ENCODE results near the gene SPATA4.

DNA sequence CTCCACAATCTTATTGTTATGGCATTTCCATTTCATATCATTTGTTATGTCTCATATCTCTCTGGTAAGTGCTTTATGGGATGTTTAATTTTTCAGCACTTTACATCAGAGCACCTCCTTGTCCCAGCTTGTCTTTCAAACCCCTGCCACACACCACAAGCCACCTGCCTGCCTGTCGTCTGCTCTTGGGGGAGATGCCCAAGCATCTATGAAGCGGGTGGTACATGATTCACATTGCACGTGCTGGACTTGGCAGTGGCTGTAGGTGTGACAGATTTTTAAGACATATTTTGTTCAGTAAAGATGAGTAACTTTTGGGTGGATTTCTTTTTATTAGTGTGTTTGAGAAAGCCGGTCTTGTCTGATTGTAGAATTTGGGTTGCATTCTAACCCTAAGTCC, 14.2 kb upstream of the SPATA4 start:
- TF ChIP-seq, protein P1, sequence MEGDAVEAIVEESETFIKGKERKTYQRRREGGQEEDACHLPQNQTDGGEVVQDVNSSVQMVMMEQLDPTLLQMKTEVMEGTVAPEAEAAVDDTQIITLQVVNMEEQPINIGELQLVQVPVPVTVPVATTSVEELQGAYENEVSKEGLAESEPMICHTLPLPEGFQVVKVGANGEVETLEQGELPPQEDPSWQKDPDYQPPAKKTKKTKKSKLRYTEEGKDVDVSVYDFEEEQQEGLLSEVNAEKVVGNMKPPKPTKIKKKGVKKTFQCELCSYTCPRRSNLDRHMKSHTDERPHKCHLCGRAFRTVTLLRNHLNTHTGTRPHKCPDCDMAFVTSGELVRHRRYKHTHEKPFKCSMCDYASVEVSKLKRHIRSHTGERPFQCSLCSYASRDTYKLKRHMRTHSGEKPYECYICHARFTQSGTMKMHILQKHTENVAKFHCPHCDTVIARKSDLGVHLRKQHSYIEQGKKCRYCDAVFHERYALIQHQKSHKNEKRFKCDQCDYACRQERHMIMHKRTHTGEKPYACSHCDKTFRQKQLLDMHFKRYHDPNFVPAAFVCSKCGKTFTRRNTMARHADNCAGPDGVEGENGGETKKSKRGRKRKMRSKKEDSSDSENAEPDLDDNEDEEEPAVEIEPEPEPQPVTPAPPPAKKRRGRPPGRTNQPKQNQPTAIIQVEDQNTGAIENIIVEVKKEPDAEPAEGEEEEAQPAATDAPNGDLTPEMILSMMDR (IDR thresholded peaks at IDR 0.05), result no peak
- TF ChIP-seq POLR2A (IDR thresholded peaks at IDR 0.05), result no peak
